Parathyroid adenoma (tissue), 2 donors: ENCODE data around the gene DLL1.

Experiments used
- H2AFZ ChIP-seq: fragments of 300-600 bp; sonication (generic); one replicate; pipeline ENCODE4 v1.7.0; 2017; ENCODE audit warnings: antibody characterized with exemption, mild to moderate bottlenecking
- H3K27ac ChIP-seq: fragments of 300-600 bp; sonication (generic); one replicate; pipeline ENCODE4 v1.7.0; 2017
- H3K27me3 ChIP-seq: fragments of 300-600 bp; sonication (generic); one replicate; pipeline ENCODE4 v1.7.0; 2017; ENCODE audit warnings: low read length; ENCODE audit not compliant: control insufficient read depth, insufficient read depth
- H3K36me3 ChIP-seq: fragments of 300-600 bp; sonication (generic); one replicate; pipeline ENCODE4 v1.7.0; 2017; ENCODE audit warnings: low read length; ENCODE audit not compliant: control insufficient read depth, insufficient read depth
- H3K4me1 ChIP-seq: fragments of 300-600 bp; sonication (generic); one replicate; pipeline ENCODE4 v1.7.0; 2017; ENCODE audit warnings: control low read depth
- H3K4me2 ChIP-seq: fragments of 300-600 bp; sonication (generic); one replicate; pipeline ENCODE4 v1.7.0; 2017; ENCODE audit warnings: low read length
- H3K4me3 ChIP-seq: fragments of 300-600 bp; sonication (generic); one replicate; pipeline ENCODE4 v1.7.0; 2017; ENCODE audit warnings: low read depth, low read length
- H3K79me2 ChIP-seq: fragments of 300-600 bp; sonication (generic); one replicate; pipeline ENCODE4 v1.7.0; 2017; ENCODE audit warnings: control low read depth
- H3K9ac ChIP-seq: fragments of 300-600 bp; sonication (generic); one replicate; pipeline ENCODE4 v1.7.0; 2017; ENCODE audit warnings: mild to moderate bottlenecking
- H3K9me3 ChIP-seq: fragments of 300-600 bp; sonication (generic); one replicate; pipeline ENCODE4 v1.7.0; 2017; ENCODE audit warnings: low read length; ENCODE audit not compliant: control insufficient read depth
- CTCF ChIP-seq: fragments of 300-600 bp; sonication (generic); IDR thresholded peaks from one replicate; pipeline ENCODE4 v1.7.0; 2017; ENCODE audit warnings: antibody characterized with exemption, mild to moderate bottlenecking
- donor health status: primary hyperparathyroidism.

The DLL1 gene

DNA sequence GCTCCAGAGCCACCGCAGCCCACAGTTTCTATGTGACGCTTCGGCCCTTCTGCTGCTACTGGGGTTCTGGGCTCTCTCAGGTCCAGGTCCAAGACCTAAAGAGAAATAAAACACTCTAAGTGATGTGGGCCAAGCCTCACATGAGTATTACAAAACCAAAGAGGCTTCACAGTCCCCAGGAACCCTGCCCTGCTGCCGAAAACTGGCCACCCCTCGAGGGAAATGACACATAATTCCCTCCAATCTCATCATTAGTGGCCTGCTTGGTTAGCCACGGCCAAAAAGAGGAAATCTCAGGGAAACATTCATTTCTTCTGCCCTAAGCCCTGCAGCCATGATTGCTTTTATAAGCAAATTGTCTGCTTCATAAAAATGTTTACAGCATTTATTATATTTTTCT is 32.5 kb downstream of the DLL1 start:
- no peaks in the 10 kb centered on the region for H3K4me1 ChIP-seq
- no peak overlapping the region for H3K27ac ChIP-seq
- no peak for TF ChIP-seq CTCF
- no peaks in the 10 kb centered on the region for H3K27me3 ChIP-seq
- no peak overlapping the region for H3K4me2 ChIP-seq
- H3K36me3 ChIP-seq: no peaks in the 10 kb centered on the region
- no peaks in the 10 kb centered on the region for H3K79me2 ChIP-seq
- H3K9me3 ChIP-seq: no peaks in the 10 kb centered on the region
- H3K4me3 ChIP-seq: no peak overlapping the region
- H3K9ac ChIP-seq: no peak overlapping the region
- no peak overlapping the region for H2AFZ ChIP-seq

DNA sequence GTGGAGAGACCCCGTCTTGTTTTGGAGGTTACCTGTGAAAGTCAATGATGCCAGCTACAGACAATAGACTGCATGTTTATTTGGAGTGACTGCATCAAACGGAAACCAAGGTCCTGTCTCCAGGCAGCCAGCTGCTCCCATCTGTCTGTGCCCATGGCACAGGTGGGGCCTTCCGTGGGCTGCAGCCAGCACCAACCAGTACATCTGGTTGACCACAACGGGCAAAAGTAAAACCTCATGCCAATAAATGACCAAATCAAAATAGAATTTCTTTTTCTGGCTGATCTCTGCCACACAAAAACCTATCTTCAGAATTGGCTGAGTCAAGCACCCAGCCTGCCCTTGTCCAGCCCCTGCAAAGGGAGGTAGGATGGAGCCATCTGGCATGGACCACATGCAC is 33.5 kb downstream of the DLL1 start:
- H3K27ac ChIP-seq: no peak overlapping the region
- H3K36me3 ChIP-seq: no peaks in the 10 kb centered on the region
- no peak overlapping the region for H3K9ac ChIP-seq
- no peaks in the 10 kb centered on the region for H3K9me3 ChIP-seq
- H3K27me3 ChIP-seq: no peaks in the 10 kb centered on the region
- H3K4me3 ChIP-seq: no peak overlapping the region
- no peak for TF ChIP-seq CTCF
- H3K4me2 ChIP-seq: no peak overlapping the region
- H3K4me1 ChIP-seq: no peaks in the 10 kb centered on the region
- H2AFZ ChIP-seq: no peak overlapping the region
- no peaks in the 10 kb centered on the region for H3K79me2 ChIP-seq

DNA sequence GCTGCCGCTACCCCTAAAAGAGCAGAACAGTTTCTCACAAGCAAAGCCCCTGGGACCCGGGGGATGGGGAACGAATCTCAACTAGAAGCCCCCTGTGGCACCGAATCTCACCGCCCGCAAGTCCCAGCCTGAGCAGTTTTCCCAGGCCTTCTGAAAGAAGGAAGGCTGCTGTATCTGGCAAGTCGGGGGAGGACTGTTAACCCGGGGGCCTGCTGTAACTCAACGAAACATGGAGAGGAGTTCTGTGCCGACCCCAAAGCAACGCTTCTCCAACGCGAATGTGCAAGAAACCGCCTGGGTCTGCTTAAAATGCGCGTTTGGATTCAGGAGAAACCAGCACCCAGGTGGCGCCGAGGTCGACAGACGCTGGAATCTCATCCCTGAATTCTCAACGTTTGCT is 34.2 kb downstream of the DLL1 start:
- H3K9me3 ChIP-seq: no peaks in the 10 kb centered on the region
- no peak overlapping the region for H2AFZ ChIP-seq
- no peaks in the 10 kb centered on the region for H3K27me3 ChIP-seq
- H3K27ac ChIP-seq: no peak overlapping the region
- H3K9ac ChIP-seq: no peak overlapping the region
- H3K36me3 ChIP-seq: no peaks in the 10 kb centered on the region
- H3K4me1 ChIP-seq: no peaks in the 10 kb centered on the region
- no peak overlapping the region for H3K4me3 ChIP-seq
- H3K79me2 ChIP-seq: no peaks in the 10 kb centered on the region
- TF ChIP-seq CTCF: no peak
- no peak overlapping the region for H3K4me2 ChIP-seq

- Histone ChIP-seq H3K27ac (no peak overlapping the region), H3K79me2 (no peaks in the 10 kb centered on the region), H3K4me1 (no peaks in the 10 kb centered on the region), H3K9ac (no peak overlapping the region), H2AFZ (no peak overlapping the region), H3K4me3 (no peak overlapping the region), H3K9me3 (no peaks in the 10 kb centered on the region), H3K4me2 (no peak overlapping the region), H3K36me3 (no peaks in the 10 kb centered on the region), H3K27me3 (no peaks in the 10 kb centered on the region)
- no peak for TF ChIP-seq CTCF
These were observed 35.3 kb downstream of the DLL1 start for GRCh38 chr6:170255426-170256125.
